ENCODE data around the gene GLRX.

Gene GLRX

GRCh38 chr5:95822542-95823181 is at the start of gene GLRX:
Gene GLRX, minus strand, starts transcription at chr5:95822726. Its CDS starts 64 bp downstream, at chr5:95822662.
- in situ Hi-C loops (cut with HindIII; ENCODE audit: low sequenced_read_pairs), result no loop called here

DNA sequence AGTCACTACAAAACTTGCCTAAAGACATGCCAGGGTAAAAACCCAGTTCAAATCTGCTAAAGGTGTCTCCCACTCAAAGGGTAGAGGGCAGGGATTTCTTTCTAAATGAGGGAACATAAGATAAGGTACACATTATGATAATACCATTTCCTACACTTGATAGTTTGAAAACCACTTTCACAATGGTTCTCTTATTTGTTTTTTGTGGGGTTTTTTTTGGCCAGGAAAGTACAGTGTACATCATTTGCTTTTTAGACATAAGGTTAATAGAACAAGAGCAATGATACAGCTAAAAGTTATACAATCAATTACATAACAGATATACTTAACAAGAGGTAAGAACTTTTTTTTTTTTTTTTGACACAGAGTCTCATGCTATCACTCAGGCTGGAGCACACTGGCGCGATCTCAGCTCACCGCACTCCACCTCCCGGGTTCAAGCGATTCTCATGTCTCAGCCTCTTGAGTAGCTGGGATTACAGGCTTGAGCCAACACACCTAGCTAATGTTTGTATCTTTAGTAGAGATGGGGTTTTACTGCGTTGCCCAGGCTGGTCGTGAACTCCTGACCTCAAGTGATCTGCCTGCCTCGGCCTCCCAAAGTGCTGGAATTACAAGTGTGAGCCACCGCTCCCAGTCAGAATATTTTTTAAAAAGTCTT is 48.8 kb upstream of the GLRX start:
- in situ Hi-C loops (cut with HindIII; ENCODE audit: low sequenced_read_pairs), result no loop called here

GRCh38 chr5:95870105-95870672 is 47.7 kb upstream of the GLRX start:
- in situ Hi-C loops (cut with HindIII; ENCODE audit: low sequenced_read_pairs), result no loop called here

DNA sequence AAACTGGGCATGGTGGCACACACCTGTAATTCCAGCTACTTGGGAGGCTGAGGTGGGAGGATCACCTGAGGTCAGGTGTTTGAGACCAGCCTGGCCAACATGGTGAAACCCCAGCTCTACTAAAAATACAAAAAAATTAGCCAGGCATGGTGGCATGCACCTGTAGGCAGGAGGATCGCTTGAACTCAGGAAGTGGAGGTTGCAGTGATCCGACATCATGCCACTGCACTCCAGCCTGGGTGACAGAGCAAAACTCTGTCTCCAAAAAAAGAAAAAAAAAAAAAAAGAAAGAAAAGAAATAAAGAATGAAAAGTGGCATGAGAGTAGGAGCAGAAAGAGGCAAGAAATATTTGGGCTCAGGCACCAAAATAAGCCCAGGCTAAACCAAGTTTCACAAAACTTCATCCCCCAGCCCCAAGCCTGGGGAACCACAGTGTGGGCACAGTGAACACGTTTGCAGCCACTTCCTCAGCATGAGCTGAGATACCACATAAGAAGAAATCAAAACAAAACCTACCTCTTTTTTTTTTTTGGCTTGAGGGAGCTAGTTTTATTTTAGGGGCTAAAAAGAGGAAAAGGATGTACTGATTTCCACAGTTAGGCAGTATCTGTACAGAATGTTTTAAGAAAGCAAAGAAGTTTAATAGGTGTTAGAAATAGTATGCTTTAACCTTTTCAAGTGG is 46.8 kb upstream of the GLRX start:
- in situ Hi-C loops (cut with HindIII; ENCODE audit: low sequenced_read_pairs), result loop anchor here (10.0 kb wide), 1 partner anchor 455 kb away; no protein-coding TSS in a partner anchor

DNA sequence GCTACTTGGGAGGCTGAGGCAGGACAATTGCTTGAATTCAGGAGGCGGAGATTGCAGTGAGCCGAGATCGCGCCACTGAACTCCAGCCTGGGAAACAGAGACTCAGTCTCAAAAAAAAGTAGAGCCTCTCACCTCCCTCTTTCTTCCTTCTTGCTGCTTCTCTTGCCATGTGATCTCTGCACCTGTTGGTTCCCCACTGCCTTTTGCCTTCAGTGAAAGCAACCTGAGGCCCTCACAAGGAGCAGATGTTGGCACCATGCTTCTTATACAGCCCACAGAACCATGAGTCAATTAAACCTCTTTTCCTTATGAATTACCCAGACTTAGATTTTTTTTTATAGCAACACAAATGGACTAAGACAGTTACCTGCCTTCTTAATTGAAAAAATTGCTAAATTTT is 45.6 kb upstream of the GLRX start:
- in situ Hi-C loops (cut with HindIII; ENCODE audit: low sequenced_read_pairs), result loop anchor here (10.0 kb wide), 1 partner anchor 457 kb away; no protein-coding TSS in a partner anchor

- in situ Hi-C loops (cut with HindIII; ENCODE audit: low sequenced_read_pairs), result loop anchor here (10.0 kb wide), 1 partner anchor 458 kb away; no protein-coding TSS in a partner anchor
Measured at GRCh38 chr5:95866435-95867040, 44.0 kb upstream of the GLRX start.

DNA sequence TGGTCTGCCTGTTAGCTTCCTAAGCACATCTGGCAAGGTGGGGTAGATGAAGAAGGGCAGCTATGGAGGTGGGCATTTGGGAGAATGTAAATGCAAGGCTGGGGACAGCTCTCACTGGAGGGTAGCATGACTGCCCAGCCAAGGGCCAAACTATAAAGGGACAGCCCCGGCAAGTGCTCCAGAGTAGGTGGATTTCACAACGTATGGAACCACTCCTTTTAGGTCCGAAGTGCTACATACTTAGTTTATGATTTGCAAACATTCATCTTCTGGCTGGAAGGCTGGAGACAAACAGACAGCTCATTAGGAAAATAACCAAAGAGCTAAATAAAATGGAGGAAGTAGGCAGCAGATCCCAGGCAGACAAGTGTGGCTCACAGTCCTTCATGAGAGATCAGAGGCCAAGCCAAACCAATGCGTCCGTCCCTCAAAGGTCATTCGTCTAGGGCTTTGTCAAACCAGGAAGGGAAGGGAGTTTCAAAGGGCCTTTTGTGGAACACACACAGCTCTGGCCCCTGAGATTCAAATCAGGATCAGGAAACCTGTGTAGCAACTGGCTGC is 42.5 kb upstream of the GLRX start:
- in situ Hi-C loops (cut with HindIII; ENCODE audit: low sequenced_read_pairs), result loop anchor here (10.0 kb wide), 1 partner anchor 460 kb away; no protein-coding TSS in a partner anchor

GRCh38 chr5:95864456-95864855 is 41.9 kb upstream of the GLRX start:
- in situ Hi-C loops (cut with HindIII; ENCODE audit: low sequenced_read_pairs), result loop anchor here (10.0 kb wide), 1 partner anchor 460 kb away; no protein-coding TSS in a partner anchor

GRCh38 chr5:95863383-95863757 is 40.8 kb upstream of the GLRX start:
- in situ Hi-C loops (cut with HindIII; ENCODE audit: low sequenced_read_pairs), result loop anchor here (10.0 kb wide), 1 partner anchor 461 kb away; no protein-coding TSS in a partner anchor

DNA sequence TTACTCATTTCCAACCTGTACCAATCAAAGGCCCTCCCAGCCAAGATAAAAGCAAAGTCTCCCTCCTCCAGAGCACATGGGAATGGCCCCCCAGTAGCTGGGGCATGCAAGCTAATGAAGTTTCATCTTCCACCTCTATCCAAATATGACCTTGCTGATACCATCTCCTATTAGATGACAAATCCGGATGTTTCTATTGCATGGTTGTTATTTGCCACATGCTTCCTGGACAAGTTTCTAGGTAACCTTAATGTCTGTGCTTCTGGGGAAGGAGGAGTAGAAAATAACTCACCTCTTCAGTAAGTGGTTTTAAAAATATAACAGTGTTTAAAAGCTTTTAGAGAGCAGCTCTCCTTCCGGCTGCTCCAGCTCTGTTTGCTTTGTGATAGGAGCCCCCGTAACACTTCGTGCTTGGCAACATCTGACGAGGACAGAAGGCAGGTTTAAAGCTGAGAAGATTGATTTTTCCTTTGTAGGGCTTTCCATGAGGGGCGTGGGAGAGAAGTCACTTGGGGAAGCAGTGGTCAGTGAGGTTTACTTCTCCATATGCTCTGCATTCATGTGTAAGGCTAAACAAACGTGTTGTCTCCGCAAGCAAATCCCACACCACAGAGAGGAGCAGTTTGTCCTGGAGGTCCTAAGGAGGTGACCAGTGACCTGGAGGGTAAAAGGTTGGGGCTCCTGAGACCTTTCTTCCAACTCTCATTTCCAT is 40.3 kb upstream of the GLRX start:
- in situ Hi-C loops (cut with HindIII; ENCODE audit: low sequenced_read_pairs), result loop anchor here (10.0 kb wide), 1 partner anchor 462 kb away; no protein-coding TSS in a partner anchor

DNA sequence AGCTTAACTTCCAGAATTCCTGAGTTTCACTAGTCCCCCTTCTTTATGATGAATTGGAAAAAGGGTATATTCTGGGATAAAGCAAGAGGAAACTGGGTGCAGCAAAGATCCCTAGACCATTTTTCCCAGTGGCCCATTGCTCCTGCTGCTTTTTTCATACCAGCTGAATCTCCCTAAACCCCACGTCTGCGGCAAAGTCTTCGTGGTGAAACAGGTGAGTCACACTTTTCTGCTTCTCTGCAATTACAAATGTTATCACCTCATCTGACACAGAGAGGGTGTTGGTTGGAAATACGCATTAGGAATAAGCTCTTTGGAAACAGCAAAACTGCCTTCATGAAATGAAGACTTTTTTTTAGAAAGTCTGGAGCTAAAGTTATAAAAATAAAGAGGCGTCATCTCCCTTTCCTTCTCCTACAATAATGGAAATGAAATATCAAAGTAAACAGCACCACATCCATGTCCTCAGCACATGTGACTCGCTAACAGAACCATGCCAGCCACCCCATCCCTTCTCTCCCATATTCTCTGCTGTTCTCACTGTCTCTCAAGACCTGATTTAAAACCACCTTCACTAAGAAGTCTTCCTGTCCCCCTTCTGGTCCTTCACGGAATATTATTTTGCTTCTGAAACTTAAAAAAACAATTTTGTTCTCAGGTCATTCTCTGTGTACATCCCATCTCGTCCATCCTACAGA is 39.5 kb upstream of the GLRX start:
- in situ Hi-C loops (cut with HindIII; ENCODE audit: low sequenced_read_pairs), result loop anchor here (10.0 kb wide), 1 partner anchor 463 kb away; no protein-coding TSS in a partner anchor

DNA sequence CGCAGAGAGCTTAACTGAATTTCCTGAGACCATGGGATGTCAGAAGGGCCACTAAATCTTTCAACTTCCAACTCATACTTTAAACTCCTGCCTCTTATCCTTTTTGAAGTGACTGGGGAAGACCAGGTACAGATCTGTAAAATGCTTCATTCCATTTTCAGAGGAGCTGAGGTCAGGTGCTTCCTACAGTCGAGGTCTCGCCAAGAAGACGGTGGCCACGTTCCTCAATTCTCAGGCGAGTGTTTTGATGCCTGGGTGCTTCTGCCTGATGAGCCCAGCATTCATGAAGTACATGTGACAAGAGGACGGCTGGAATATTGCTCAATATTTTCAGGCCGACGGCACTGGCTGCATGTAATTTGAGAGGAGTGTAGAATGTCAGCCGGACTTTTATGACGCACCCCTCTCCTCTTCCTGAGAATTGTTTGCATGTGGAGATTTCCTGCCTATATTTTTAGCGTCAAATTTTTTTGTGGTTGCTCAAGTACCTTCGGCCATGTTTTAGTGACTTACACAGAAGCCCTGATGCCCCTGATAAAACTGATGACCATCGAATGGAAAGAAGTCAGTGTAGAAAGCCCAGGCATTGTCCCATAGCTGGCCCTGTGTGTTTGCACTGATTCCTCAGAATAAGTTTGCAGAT is 38.8 kb upstream of the GLRX start:
- in situ Hi-C loops (cut with HindIII; ENCODE audit: low sequenced_read_pairs), result loop anchor here (10.0 kb wide), 1 partner anchor 463 kb away; no protein-coding TSS in a partner anchor

- in situ Hi-C loops (cut with HindIII; ENCODE audit: low sequenced_read_pairs), result loop anchor here (10.0 kb wide), 1 partner anchor 465 kb away; no protein-coding TSS in a partner anchor
Measured at GRCh38 chr5:95859661-95860060, 37.1 kb upstream of the GLRX start.

DNA sequence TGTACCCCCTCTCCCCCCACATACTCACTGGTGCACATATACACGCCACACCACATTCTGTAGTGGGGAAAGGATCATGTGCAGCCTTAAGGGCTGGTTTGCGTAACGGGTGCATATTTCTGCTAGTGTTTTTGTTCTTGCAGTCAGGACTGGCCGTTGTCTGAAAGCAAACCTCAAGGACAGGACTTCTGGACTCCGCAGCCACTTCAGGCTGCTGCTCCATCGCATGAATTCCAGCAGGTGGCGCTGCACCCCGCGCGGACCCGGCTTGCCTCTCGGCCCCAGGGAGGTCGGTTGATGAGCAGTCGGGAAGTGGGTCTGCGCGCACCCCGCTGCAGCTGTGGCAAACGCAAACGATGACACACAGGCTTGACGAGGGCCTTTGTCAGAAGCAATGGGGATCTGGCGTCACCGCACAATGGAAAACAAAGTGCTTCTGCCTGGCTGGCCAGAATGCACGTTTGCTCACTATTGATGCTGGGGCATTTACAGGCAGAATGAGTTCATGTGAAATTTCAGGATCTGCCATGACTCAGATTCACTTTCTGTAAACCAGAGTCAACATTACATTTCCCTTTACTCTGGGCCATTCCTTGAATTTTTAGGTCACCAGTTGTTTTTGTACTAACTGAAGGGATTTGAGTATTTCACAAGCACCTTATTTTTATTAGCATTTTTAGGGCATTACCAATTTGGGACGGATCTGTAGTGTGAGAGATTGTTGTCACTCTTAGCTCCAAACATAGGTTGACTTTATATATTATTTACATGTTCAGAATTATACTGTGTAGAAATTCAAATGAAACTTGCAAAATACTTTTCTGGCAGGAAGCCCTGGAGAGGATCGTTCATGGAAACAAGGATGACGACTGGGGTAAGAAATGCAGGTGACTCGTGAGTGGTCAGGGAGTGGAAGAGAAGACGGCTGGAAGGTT is 36.4 kb upstream of the GLRX start:
- in situ Hi-C loops (cut with HindIII; ENCODE audit: low sequenced_read_pairs), result no loop called here

GRCh38 chr5:95858023-95858461 is 35.5 kb upstream of the GLRX start:
- in situ Hi-C loops (cut with HindIII; ENCODE audit: low sequenced_read_pairs), result no loop called here

DNA sequence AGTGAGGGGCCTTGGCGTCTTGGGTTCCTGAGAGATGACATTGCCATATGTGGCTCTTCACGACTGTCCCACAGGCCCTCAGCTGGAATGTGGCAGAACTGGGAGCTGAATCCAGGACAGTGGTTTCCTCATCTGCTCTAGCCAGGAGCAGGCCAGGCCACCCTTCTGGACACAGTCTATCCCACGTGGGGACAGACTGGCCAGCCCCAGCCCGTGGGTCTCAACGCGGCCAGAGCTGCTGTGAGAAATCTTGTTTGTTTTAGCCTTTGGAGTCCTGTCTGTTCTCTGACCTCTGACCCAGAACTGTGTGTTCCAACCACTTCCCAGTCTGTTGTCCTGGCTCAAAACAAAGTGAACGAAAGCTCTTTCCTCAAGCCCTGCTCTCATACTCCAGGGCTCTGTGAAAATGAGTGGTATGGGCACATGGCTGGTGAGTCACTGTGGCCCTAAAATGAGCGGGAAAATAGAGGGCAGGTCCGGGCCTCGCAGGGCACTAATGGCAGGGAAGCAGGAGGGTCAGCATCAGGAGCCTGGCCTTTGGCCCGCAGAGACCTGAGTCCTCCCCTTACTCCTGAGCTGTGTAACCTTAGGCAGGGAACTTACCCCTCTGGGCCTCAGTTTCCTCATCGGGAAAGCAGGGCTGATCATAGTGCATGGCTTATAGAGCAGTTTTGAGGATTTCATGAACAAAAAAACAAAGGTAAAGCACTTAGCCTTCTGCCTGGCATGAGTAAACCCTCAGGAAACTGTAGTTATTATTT is 34.8 kb upstream of the GLRX start:
- in situ Hi-C loops (cut with HindIII; ENCODE audit: low sequenced_read_pairs), result no loop called here

- in situ Hi-C loops (cut with HindIII; ENCODE audit: low sequenced_read_pairs), result no loop called here
Measured at GRCh38 chr5:95856501-95856981, 34.0 kb upstream of the GLRX start.

All from DLD1 (cell line).